ENCODE measurements around the gene VWF. TPM values are rescaled to one million over a fixed set of nuclear protein-coding genes. Genes with fewer than 3 reads are reported as not detected.

The VWF gene
- total and polyA plus RNA-seq, 2 of the 4 experiments (the other 2 are of a cell fraction): under 0.01 to 0.09 TPM

GRCh38 chr12:6158255-6158654, 33.8 kb upstream of the VWF start:
- H4K91ac ChIP-seq (ENCODE audit: insufficient read depth, low read depth, low read length): peak overlapping the region; percentile 13; the same call in 1 of the 2 replicates
- H3K9me3 ChIP-seq (ENCODE audit: control insufficient read depth, insufficient read depth, low read length): no peaks in the 10 kb centered on the region
- no peaks in the 10 kb centered on the region for H4K20me1 ChIP-seq (ENCODE audit: insufficient read depth, low read length)
- peak overlapping the region; percentile 31 to 90; a peak in 3 of 4 replicates for H4K8ac ChIP-seq (ENCODE audit: low read depth in 2 of 2, low read length in 2 of 2)
- H3K9me1 ChIP-seq (ENCODE audit: insufficient read depth, low read length): peaks cover 15% of the 10 kb centered on the region
- DNase-seq: no peak
- H2AFZ ChIP-seq (replicated peaks; ENCODE audit: low read length, poor library complexity): peak overlapping the region; percentile 73
- H3K4me3 ChIP-seq (ENCODE audit: insufficient read depth, low read depth, low read length): no peak overlapping the region
- dilution Hi-C loops (cut with HindIII; ENCODE audit: low sequenced_read_pairs, unreplicated experiment) (no loop called here), in situ Hi-C loops (cut with MboI; ENCODE audit: low sequenced_read_pairs) (no loop called here), intact Hi-C loops (cut with micrococcal nuclease) (no loop called here)
- peak; percentile 69 for ATAC-seq (ENCODE audit: low read depth)
- peak overlapping the region; percentile 18 for H2BK5ac ChIP-seq (ENCODE audit: low read depth, low read length, poor library complexity, severe bottlenecking)
- CTCF ChIA-PET: no interaction called here
- H3K36me3 ChIP-seq (ENCODE audit: control insufficient read depth, insufficient read depth, low read length): no peaks in the 10 kb centered on the region
- peak overlapping the region; percentile 86 for H2AK9ac ChIP-seq (replicated peaks; ENCODE audit: low read depth, low read length, poor library complexity)
- WGBS, 2 experiments (ENCODE audit: extremely low coverage in 2 of 2, insufficient read length in 1 of 2): 0% methylated on average over 1 of the region's 4 CpGs; no CpG with 5 or more reads in 1 of the 2 experiments
- H3K14ac ChIP-seq (replicated peaks; ENCODE audit: low read depth, low read length): peak overlapping the region; percentile 86; the same call in 1 of the 2 replicates
- H3K9ac ChIP-seq (ENCODE audit: low read depth, low read length): no peak overlapping the region
- H3K4me2 ChIP-seq (ENCODE audit: low read depth, low read length): no peak overlapping the region
- peak overlapping the region; percentile 71; the same call in 1 of the 3 replicates for H2BK15ac ChIP-seq (ENCODE audit: low read depth, low read length)
- no peak overlapping the region for H3K23ac ChIP-seq (ENCODE audit: low read depth, low read length)
- no peaks in the 10 kb centered on the region for H3K27me3 ChIP-seq (ENCODE audit: control insufficient read depth, insufficient read depth, low read length)
- peak overlapping the region; percentile 38; the same call in 1 of the 2 replicates for H4K5ac ChIP-seq (ENCODE audit: low read depth, low read length)
- peak overlapping the region; percentile 47; the same call in 1 of the 2 replicates for H3K18ac ChIP-seq (ENCODE audit: low read depth, low read length)
- H2AK5ac ChIP-seq (ENCODE audit: low read depth, low read length): peak overlapping the region; percentile 40; the same call in 1 of the 2 replicates
- no peak overlapping the region for H3K27ac ChIP-seq (ENCODE audit: insufficient read depth, low read length)
- H2BK120ac ChIP-seq (ENCODE audit: low read depth, low read length): peak overlapping the region; percentile 92
- no TSS peak for BruUV-seq (replicated peaks)
- no peak overlapping the region for H3K56ac ChIP-seq (ENCODE audit: extremely low read depth, insufficient read depth, low read length)
- peak overlapping the region; percentile 92 for H3K4ac ChIP-seq (ENCODE audit: low read depth, low read length)
- TF ChIP-seq POLR2A (IDR thresholded peaks at IDR 0.05; ENCODE audit: low read depth, low read length) (no peak), RFX5 (IDR thresholded peaks at IDR 0.05; ENCODE audit: low read depth, low read length) (no peak), FOS (IDR thresholded peaks at IDR 0.05; ENCODE audit: low read depth, low read length) (no peak), SMC3 (IDR thresholded peaks at IDR 0.05; ENCODE audit: low read depth, low read length) (no peak), MXI1 (IDR thresholded peaks at IDR 0.05; ENCODE audit: borderline replicate concordance, low read depth, low read length) (no peak), BHLHE40 (IDR thresholded peaks at IDR 0.05; ENCODE audit: low read depth, low read length) (no peak), CEBPB (IDR thresholded peaks at IDR 0.05; ENCODE audit: low read depth, low read length) (no peak), MAZ (IDR thresholded peaks at IDR 0.05; ENCODE audit: borderline replicate concordance, low read depth, low read length) (no peak), ELK1 (IDR thresholded peaks at IDR 0.05; ENCODE audit: borderline replicate concordance, low read depth, low read length) (no peak), RCOR1 (IDR thresholded peaks at IDR 0.05; ENCODE audit: insufficient replicate concordance, low read length) (no peak), MAFK (IDR thresholded peaks at IDR 0.05; ENCODE audit: low read depth, low read length) (no peak), CHD1 (IDR thresholded peaks at IDR 0.05; ENCODE audit: low read depth, low read length) (no peak), USF2 (IDR thresholded peaks at IDR 0.05; ENCODE audit: low read depth, low read length) (no peak), NFE2L2 (IDR thresholded peaks at IDR 0.05; ENCODE audit: low read depth, low read length) (no peak), CTCF (conservative IDR thresholded peaks at IDR 0.05; ENCODE audit: low read depth, low read length) (no peak), RAD21 (IDR thresholded peaks at IDR 0.05; ENCODE audit: low read length) (no peak)
- peak overlapping the region; percentile 92; the same call in 1 of the 2 replicates for H2BK20ac ChIP-seq (ENCODE audit: low read depth, low read length)
- no peaks in the 10 kb centered on the region for H3K79me1 ChIP-seq (ENCODE audit: low read depth in 1 of 2, low read length in 2 of 2)
- H3K4me1 ChIP-seq (ENCODE audit: control insufficient read depth, insufficient read depth, low read length): peaks cover 15% of the 10 kb centered on the region
- POLR2A ChIA-PET (ENCODE audit: unreplicated experiment): no interaction called here

Measured in IMR-90 (cell line).